Activated T-cell treated with anti-CD3 and anti-CD28 coated beads, Interleukin-2, amount 50 U/mL, for 48 hours (primary cell): ENCODE results near the gene PIK3AP1.
"Not testable (repeated sequence)": the region's sequence is repeated elsewhere in the genome, so short reads cannot be mapped to it uniquely, and the experiment has no call there.

Experiments
- DNase-seq, 2 experiments: peaks; one replicate each; pipeline ENCODE4 v3.0.0-alpha.2; 2020

Gene PIK3AP1

GRCh38 chr10:96696845-96697425 lies 23.4 kb downstream of the PIK3AP1 start:
- no peak for DNase-seq

- no peak for DNase-seq
Observed at GRCh38 chr10:96695975-96696634, 24.2 kb downstream of the PIK3AP1 start.

GRCh38 chr10:96695366-96695765 lies 24.9 kb downstream of the PIK3AP1 start:
- DNase-seq = no peak

- DNase-seq = no peak
Observed at GRCh38 chr10:96693431-96693830, 26.9 kb downstream of the PIK3AP1 start.

GRCh38 chr10:96692427-96692826 lies 27.9 kb downstream of the PIK3AP1 start:
- DNase-seq = no peak

- no peak for DNase-seq
Observed at GRCh38 chr10:96691761-96692160, 28.6 kb downstream of the PIK3AP1 start.

GRCh38 chr10:96690755-96691730 lies 29.3 kb downstream of the PIK3AP1 start:
- DNase-seq = no peak

- no peak for DNase-seq
Observed at GRCh38 chr10:96688789-96689188, 31.5 kb downstream of the PIK3AP1 start.

GRCh38 chr10:96687317-96688012 lies 32.8 kb downstream of the PIK3AP1 start:
- DNase-seq = no peak

GRCh38 chr10:96686514-96686913 lies 33.8 kb downstream of the PIK3AP1 start:
- no peak for DNase-seq

GRCh38 chr10:96685306-96685705 lies 35.0 kb downstream of the PIK3AP1 start:
- no peak for DNase-seq

- no peak for DNase-seq
Observed at GRCh38 chr10:96684826-96685225, 35.5 kb downstream of the PIK3AP1 start.

- DNase-seq = no peak
Observed at GRCh38 chr10:96683710-96684109, 36.6 kb downstream of the PIK3AP1 start.

- DNase-seq = no peak
Observed at GRCh38 chr10:96683065-96683464, 37.2 kb downstream of the PIK3AP1 start.

GRCh38 chr10:96681524-96681923 lies 38.8 kb downstream of the PIK3AP1 start:
- no peak for DNase-seq

GRCh38 chr10:96680463-96680862 lies 39.9 kb downstream of the PIK3AP1 start:
- not testable (repeated sequence) for DNase-seq

GRCh38 chr10:96678725-96679124 lies 41.6 kb downstream of the PIK3AP1 start:
- DNase-seq = no peak

GRCh38 chr10:96676272-96677112 lies 43.8 kb downstream of the PIK3AP1 start:
- DNase-seq = no peak

- DNase-seq = no peak
Observed at GRCh38 chr10:96675846-96676245, 44.5 kb downstream of the PIK3AP1 start.

GRCh38 chr10:96673318-96674099 lies 46.8 kb downstream of the PIK3AP1 start:
- DNase-seq = no peak

- DNase-seq = no peak
Observed at GRCh38 chr10:96672481-96673175, 47.7 kb downstream of the PIK3AP1 start.
